GM19397 (cell line): ENCODE measurements around the gene HENMT1.
"Not testable (repeated sequence)": the region's sequence is repeated elsewhere in the genome, so short reads cannot be mapped to it uniquely, and the experiment has no call there.

Experiments used
- ATAC-seq: cut with Tn5 transposase; IDR thresholded peaks from one replicate; pipeline ENCODE4 v1.9.1; 2021; ENCODE audit warnings: mild to moderate bottlenecking, moderate library complexity; ENCODE audit not compliant: unreplicated experiment

Gene HENMT1

DNA sequence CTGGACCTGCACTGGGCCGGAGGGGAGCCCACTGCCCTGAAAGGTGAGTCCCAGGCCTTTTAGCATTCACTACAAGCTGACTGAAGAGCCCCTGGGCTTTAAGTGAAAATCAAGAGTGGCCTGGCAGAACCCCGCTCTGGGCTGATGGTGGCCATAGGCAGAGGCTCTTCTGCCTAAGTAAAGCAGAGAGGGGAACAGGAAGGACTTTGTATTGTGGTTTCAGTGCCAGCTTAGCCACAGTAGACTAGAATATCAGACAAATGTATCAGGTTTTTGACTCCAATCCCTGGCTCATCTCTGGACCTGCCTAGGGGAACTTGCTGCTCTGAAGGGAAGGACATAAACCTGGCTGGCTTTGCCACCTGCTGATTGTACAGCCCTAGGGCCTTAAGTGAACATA is 10.2 kb upstream of the HENMT1 start:
- ATAC-seq, result no peak

GRCh38 chr1:108670131-108670773 is 9.4 kb upstream of the HENMT1 start:
- no peak for ATAC-seq

GRCh38 chr1:108669679-108670078 is 8.8 kb upstream of the HENMT1 start:
- ATAC-seq, result no peak

GRCh38 chr1:108668777-108669176 is 7.9 kb upstream of the HENMT1 start:
- no peak for ATAC-seq

DNA sequence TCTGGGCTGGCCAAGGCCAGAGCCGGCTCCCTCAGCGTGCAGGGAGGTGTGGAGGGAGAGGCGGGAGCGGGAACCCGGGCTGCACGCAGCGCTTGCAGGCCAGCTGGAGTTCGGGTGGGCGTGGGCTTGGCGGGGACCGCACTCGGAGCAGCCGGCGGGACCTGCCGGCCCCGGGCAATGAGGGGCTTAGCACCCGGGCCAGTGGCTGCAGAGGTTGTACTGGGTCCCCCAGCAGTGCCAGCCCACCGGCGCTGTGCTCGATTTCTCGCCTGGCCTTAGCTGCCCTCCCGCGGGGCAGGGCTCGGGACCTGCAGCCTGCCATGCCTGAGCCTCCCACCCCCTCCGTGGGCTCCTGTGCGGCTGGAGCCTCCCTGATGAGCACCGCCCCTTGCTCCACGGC is 6.5 kb upstream of the HENMT1 start:
- not testable (repeated sequence) for ATAC-seq

DNA sequence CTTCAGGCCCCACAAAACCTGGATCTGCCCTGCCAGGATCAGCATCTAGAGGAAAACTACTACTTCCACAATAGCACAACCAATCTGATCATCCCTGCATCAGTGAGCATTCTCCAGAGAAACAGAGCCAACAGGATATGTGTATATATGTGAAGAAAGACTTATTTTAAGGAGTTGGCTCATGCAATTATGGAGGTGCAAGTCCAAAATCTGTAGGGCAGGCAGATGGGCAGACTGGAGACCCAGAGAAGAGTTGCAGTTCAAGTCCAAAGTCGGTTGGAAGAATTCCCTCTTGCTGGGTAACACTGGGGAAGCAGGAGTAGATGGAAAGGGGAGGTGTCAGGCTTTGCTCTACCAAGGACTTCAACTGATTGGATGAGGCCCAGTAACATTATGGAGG is 4.9 kb upstream of the HENMT1 start:
- no peak for ATAC-seq

DNA sequence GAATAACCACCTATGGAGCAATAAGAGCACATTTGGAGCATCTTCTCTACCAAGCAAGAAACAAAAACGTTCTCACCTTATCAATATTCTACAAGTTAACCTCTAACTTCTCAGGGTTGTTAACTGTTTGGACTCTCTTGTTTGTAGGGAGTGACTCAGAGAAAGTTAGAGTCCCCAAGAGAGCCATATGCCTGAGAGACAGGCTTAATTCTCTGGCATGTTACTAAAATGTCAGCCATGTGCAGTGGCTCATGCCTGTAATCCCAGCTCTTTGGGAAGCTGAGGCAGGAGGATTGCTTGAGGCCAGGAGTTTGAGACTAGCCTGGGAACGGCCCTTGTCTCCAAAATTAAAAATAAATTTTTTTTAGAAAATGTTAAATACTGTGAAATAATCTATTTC is 4.2 kb upstream of the HENMT1 start:
- ATAC-seq, result no peak

DNA sequence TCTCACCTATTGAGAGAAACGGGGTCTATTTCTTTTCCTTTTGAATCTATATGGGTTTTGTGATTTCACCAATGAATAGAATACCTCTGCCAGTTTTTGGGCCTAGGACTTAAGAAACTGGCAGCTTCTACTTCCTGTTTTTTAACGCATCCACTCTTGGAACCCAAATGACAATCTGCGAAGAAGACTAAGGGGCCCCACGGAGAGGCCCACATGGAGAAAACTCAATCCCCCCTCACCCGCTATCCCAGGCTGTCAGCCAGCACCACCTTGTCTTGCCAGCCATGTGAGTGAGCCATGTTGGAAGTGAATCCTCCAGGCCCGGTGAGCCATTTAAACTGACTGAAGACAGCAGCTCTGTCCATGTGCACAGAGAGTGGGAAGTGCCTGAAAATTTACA is 3.6 kb upstream of the HENMT1 start:
- no peak for ATAC-seq

- ATAC-seq, result no peak
These were observed 2.2 kb upstream of the HENMT1 start for GRCh38 chr1:108663074-108663473.

- no peak for ATAC-seq
These were observed 3.4 kb downstream of the HENMT1 start for GRCh38 chr1:108657356-108658080.

DNA sequence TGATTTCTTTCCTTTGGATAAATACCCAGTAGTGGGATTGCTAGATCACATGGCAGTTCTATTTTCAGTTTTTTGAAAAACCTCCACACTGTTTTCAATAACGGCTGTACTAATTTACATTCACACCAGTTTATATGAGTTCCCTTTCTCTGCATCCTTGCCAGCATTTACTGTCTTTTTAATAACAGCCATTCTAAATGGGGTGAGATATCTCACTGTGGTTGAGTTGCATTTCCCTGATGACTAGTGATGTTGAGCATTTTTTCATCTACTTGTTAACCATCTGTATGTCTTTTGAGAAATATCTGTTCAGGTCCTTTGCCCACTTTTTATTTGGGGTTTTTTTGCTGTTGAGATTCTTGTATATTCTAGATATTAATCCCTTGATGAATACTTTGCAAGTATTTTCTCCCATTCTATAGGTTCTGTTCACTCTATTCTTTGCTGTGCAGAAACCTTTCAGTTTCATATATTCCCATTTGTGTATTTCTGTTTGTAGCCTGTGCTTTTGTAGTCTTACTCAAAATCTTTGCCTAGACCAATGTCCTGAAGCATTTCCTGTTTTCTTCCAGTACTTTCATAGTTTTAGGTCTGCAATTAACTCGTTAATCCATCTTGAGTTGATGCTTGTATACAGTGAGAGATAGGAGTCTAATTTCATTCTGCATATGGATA is 7.3 kb downstream of the HENMT1 start:
- no peak for ATAC-seq

DNA sequence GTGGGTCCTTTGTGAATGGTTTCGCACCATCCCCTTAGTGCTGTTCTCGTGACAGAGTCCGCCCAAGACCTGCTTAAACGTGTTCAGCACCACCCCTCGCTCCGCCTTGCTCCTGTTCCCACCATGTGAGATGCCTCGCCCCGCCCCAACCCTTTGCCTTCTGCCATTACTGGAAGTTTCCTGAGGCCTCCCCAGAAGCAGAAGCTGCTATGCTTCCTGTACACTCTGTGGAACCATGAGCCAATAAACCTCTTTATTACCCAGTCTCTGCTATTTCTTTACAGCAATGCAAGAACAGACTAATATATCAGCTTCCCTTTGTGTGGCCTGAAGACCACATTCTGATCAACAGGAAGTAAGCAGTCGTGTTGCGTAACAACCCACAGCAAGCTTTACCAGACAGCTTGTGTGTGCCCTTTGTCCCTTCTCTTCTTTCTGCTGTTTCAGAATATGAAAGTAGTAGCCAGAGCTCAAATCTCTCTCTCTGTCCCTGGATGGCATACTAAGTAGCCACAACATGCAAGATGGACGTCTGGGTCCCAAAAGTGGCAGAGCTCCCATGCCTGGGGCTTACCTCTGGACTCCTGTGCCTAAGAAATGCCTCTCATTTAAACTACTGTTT is 14.1 kb downstream of the HENMT1 start:
- peak; percentile 78 for ATAC-seq

DNA sequence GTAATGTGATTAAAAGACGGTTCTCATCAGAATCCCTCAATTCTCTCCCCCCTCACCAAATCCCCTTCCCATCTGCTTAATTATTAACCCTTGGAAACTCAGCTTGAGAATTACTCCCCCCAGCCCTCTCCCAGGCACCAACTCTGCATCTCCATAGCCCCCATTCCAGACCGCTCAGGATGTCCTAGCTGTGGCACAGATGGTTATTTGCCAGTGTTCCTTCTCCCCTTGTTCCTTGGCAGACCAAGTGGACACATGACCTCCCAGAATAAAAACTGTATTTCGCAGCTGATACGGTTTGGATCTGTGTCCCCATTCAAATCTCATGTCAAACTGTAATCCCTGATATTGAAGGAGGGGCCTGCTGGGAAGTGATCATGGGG is 14.6 kb downstream of the HENMT1 start:
- ATAC-seq, result no peak

DNA sequence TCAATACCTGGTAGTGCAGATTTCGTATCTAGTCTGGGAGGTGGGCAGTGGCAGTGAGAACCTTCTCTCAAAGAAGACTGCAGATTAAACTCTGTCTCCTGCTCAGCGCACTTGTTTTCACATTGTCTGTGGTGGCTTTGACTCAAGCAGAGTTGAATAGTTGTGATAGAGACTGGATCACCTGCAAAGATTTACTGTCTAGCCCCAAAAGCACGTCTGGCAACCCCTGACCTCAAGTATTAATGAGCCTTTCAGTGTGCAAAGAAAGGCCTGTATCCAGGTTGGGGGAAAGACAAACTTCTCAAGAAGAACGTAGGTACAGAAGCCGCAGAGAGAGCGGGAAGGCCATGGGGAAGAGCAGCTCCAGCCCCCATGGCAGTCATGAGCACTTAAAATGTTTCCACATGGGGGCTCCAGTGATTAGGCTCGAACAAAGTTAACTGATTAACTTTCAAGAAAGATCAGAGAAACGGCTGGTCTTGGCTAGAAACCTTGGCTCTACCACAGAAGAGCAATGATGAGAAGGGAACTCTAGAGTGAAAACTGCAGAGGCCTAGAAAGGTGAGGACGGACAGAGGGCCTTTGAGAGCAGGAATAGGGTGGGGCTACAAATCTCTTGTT is 15.2 kb downstream of the HENMT1 start:
- no peak for ATAC-seq

- no peak for ATAC-seq
These were observed 15.9 kb downstream of the HENMT1 start for GRCh38 chr1:108644984-108645383.

GRCh38 chr1:108643492-108644335 is 17.2 kb downstream of the HENMT1 start:
- no peak for ATAC-seq

DNA sequence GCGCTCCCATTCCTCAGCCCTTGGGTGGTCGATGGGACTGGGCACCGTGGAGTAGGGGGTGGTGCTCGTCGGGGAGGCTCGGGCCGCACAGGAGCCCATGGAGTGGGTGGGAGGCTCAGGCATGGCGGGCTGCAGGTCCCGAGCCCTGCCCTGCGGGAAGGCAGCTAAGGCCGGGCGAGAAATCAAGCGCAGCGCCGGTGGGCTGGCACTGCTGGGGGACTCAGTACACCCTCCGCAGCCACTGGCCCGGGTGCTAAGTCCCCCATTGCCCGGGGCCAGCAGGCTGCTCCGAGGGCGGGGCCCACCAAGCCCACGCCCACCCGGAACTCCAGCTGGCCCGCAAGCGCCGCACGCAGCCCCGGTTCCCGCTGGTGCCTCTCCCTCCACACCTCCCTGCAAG is 20.0 kb downstream of the HENMT1 start:
- not testable (repeated sequence) for ATAC-seq

DNA sequence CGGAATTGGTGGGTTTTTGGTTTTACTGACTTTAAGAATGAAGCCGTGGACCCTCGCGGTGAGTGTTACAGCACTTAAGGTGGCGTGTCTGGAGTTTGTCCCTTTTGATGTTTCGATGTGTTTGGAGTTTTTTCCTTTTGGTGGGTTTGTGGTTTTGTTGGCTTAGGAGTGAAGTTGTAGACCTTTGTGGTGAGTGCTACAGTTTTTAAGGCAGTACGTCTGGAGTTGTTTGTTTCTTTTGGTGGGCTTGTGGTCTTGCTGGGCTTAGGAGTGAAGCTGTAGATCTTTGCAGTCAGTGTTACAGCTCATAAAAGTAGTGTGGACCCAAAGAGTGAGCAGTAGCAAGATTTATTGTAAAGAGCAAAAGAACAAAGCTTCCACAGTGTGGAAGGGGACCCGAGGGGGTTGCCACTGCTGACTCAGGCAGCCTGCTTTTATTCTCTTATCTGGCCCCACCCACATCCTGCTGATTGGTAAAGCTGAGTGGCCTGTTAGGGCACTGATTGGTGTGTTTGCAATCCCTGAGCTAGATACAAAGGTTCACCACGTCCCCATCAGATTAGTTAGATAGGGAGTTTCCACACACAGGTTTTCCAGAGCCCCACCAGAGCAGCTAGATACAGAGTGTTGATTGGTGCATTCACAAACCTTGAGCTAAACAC is 20.9 kb downstream of the HENMT1 start:
- ATAC-seq, result no peak

- ATAC-seq, result no peak
These were observed 24.0 kb downstream of the HENMT1 start for GRCh38 chr1:108636876-108637275.

GRCh38 chr1:108634521-108634920 is 26.4 kb downstream of the HENMT1 start:
- no peak for ATAC-seq
